NCI-H446 treated with DMSO at 0.1 percent for 48 hours (cell line): ENCODE measurements around the gene SLC16A1.
"Not testable (repeated sequence)": the region's sequence is repeated elsewhere in the genome, so short reads cannot be mapped to it uniquely, and the experiment has no call there.

ENCODE experiments used
- DNase-seq: peaks from one replicate; lab custom pipeline; 2025; lab: John Stamatoyannopoulos, UW

Gene SLC16A1

GRCh38 chr1:112955773-112956543, at the start of gene SLC16A1:
Gene SLC16A1, minus strand, starts transcription at chr1:112956196. Its CDS starts 26,888 bp downstream, at chr1:112929308.
- DNase-seq: peak; percentile 92

- no peak for DNase-seq
These were observed 48.0 kb upstream of the SLC16A1 start for GRCh38 chr1:113003751-113004690.

GRCh38 chr1:113002297-113002696, 46.3 kb upstream of the SLC16A1 start:
- no peak for DNase-seq

- peak; percentile 70 for DNase-seq
These were observed 42.7 kb upstream of the SLC16A1 start for GRCh38 chr1:112998592-112999235.

GRCh38 chr1:112997781-112998180, 41.8 kb upstream of the SLC16A1 start:
- no peak for DNase-seq

GRCh38 chr1:112995890-112996289, 39.9 kb upstream of the SLC16A1 start:
- no peak for DNase-seq

- not testable (repeated sequence) for DNase-seq
These were observed 39.0 kb upstream of the SLC16A1 start for GRCh38 chr1:112995021-112995420.

- DNase-seq: no peak
These were observed 36.8 kb upstream of the SLC16A1 start for GRCh38 chr1:112992780-112993179.

GRCh38 chr1:112991402-112992120, 35.6 kb upstream of the SLC16A1 start:
- no peak for DNase-seq

- DNase-seq: no peak
These were observed 34.3 kb upstream of the SLC16A1 start for GRCh38 chr1:112990271-112990670.

- no peak for DNase-seq
These were observed 32.4 kb upstream of the SLC16A1 start for GRCh38 chr1:112988367-112988766.

- DNase-seq: no peak
These were observed 29.1 kb upstream of the SLC16A1 start for GRCh38 chr1:112985123-112985522.

- DNase-seq: no peak
These were observed 27.6 kb upstream of the SLC16A1 start for GRCh38 chr1:112983537-112984131.

- DNase-seq: no peak
These were observed 27.0 kb upstream of the SLC16A1 start for GRCh38 chr1:112982853-112983536.

GRCh38 chr1:112982328-112982727, 26.3 kb upstream of the SLC16A1 start:
- no peak for DNase-seq

- not testable (repeated sequence) for DNase-seq
These were observed 25.8 kb upstream of the SLC16A1 start for GRCh38 chr1:112981834-112982233.

GRCh38 chr1:112981426-112981825, 25.4 kb upstream of the SLC16A1 start:
- DNase-seq: no peak

GRCh38 chr1:112975336-112975735, 19.3 kb upstream of the SLC16A1 start:
- DNase-seq: no peak

GRCh38 chr1:112974646-112975045, 18.6 kb upstream of the SLC16A1 start:
- DNase-seq: no peak

GRCh38 chr1:112973788-112974187, 17.8 kb upstream of the SLC16A1 start:
- DNase-seq: no peak

- DNase-seq: no peak
These were observed 15.0 kb upstream of the SLC16A1 start for GRCh38 chr1:112971006-112971405.
